Activated T-cell treated with anti-CD3 and anti-CD28 coated beads for 4 hours (primary cell): Measurements from ENCODE around the gene DNAJC11.
A peak's percentile ranks its signal among the peaks of the same experiment; 100 is the strongest.
"Not testable (repeated sequence)": the region's sequence is repeated elsewhere in the genome, so short reads cannot be mapped to it uniquely, and the experiment has no call there.

Experiments used
- DNase-seq: peaks from one replicate; pipeline ENCODE4 v3.0.0-alpha.2; 2020

DNAJC11 gene, protein sequence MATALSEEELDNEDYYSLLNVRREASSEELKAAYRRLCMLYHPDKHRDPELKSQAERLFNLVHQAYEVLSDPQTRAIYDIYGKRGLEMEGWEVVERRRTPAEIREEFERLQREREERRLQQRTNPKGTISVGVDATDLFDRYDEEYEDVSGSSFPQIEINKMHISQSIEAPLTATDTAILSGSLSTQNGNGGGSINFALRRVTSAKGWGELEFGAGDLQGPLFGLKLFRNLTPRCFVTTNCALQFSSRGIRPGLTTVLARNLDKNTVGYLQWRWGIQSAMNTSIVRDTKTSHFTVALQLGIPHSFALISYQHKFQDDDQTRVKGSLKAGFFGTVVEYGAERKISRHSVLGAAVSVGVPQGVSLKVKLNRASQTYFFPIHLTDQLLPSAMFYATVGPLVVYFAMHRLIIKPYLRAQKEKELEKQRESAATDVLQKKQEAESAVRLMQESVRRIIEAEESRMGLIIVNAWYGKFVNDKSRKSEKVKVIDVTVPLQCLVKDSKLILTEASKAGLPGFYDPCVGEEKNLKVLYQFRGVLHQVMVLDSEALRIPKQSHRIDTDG

GRCh38 chr1:6701437-6702153 is at the start of gene DNAJC11:
Gene DNAJC11 (minus strand): TSS chr1:6701816. CDS start chr1:6701800, 16 bp downstream.
- peak; percentile 84 for DNase-seq

- no peak for DNase-seq
Measured at GRCh38 chr1:6750490-6750889, 48.9 kb upstream of the DNAJC11 start.

DNA sequence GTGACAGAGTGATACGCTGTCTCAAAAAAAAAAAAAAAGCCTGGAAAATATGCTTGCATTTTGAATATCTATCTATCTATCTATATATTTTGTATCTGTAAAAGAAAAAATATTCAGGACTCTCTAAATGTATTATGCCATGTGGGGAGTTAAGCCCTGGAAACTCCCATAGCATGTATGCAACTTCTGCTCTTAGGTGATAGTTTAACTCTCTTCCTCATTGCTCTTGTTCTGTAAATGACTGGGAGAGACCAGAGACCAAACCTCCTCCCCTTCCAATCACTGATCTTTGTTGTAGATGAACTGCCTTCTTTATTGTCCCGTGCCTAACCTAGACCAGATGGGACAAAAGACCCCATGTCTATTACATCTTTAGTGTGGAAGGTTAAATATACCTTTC is 46.1 kb upstream of the DNAJC11 start:
- no peak for DNase-seq

- no peak for DNase-seq
Measured at GRCh38 chr1:6745073-6745472, 43.5 kb upstream of the DNAJC11 start.

DNA sequence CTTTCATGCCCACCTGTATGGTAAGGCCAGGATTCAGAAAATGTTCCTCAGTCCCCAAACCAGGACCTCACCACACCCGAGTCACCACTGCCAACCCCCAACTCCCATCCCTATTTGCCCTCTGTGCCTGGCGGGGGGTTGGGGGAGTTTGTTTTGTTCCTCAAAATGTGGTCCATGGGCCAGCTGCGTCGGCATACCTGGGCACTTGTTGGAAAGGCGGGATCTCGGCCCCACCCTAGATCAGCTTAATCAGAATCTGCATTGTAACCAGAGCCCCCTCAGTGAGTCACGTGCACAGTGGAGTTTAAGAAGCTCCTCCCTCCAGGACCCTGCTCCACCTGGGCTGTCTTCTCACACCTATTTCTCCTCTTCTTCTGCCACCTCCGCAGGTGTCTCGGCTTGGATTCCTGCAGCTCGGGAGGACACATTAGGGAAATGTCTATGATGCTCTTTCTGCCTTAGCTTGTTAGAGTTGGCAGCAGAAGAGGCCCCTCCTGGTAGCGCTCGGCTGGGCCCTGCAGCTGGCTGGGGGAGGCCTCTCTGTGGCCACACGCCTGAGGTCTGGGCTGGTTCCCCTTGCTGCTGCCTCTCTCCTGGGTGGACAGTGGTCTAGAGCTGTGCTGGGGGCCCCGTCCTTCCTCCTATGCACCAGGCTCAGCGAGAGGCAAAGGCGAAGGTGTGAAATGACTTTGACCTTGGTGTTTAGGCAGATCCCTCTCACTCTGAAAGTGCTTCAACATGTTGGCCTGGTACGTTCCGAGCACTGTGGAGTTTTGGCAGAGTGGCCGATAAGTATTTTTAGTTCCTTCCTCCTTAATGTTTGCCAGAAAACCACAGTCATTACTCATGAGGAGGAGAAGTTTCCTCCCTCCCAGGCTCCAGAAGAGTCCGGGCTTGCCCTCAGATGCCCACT is 41.8 kb upstream of the DNAJC11 start:
- DNase-seq: no peak

GRCh38 chr1:6742676-6743188 is 41.1 kb upstream of the DNAJC11 start:
- DNase-seq: not testable (repeated sequence)

DNA sequence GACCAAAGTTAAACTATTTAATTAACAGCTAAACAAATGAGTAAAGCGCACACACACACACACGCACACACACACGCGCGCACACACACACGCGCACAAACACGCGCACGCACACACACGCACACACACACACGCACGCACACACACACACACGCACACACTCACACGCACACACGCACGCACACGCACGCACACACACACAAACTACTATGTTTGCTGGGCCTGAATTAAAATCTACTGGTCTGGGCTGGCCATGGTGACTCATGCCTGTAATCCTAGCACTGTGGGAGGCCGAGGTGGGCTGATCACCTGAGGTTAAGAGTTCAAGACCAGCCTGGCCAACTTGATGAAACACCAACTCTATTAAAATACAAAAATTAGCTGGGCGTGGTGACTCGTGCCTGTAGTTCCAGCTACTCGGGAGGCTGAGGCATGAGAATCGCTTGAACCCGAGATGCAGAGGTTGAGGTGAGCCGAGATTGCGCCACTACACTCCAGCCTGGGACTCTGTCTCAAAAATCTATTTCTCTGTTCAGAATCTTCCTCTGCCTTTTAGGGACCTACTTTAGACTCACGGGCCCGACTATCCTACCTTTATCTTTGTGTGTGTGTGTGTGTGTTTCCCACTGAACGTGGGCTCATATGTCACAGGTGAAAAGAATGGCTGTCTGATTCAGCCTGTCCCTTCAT is 37.5 kb upstream of the DNAJC11 start:
- no peak for DNase-seq

GRCh38 chr1:6732942-6733341 is 31.3 kb upstream of the DNAJC11 start:
- DNase-seq: no peak

GRCh38 chr1:6731905-6732304 is 30.3 kb upstream of the DNAJC11 start:
- no peak for DNase-seq

- DNase-seq: no peak
Measured at GRCh38 chr1:6730880-6731279, 29.3 kb upstream of the DNAJC11 start.

- DNase-seq: no peak
Measured at GRCh38 chr1:6730473-6730872, 28.9 kb upstream of the DNAJC11 start.

- peak; percentile 48 for DNase-seq
Measured at GRCh38 chr1:6727535-6727934, 25.9 kb upstream of the DNAJC11 start.

GRCh38 chr1:6726253-6726652 is 24.6 kb upstream of the DNAJC11 start:
- no peak for DNase-seq

DNA sequence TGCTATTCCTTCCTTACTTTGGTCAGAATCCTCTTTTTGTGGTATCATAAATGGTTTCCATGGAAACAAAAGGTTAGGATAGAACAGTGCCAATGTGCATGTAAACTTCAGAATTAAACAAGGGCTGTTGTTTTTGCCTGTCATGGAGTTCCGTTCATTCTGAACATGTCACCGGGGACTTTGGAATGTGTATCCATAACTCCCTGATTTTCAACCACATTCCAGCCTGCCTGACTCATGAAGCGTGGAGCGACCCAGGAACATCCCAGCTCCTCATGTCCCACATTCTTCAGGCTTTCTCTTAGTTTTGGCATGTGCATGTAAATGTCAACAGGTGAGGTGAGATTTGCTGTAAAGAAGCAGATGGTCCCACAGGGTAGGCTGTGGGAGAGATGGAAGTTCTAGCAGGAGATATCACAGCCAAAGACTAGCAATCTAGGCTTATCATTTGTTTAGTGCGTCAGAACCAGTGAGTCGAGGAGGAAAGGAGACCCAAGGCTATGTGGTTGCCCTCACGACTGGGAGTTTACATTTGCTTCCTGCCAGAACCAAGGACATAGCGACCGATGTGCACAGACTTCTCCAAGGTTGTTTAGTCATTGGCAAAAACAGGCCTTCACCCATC is 23.0 kb upstream of the DNAJC11 start:
- no peak for DNase-seq

GRCh38 chr1:6723621-6724428 is 22.2 kb upstream of the DNAJC11 start:
- DNase-seq: no peak

DNA sequence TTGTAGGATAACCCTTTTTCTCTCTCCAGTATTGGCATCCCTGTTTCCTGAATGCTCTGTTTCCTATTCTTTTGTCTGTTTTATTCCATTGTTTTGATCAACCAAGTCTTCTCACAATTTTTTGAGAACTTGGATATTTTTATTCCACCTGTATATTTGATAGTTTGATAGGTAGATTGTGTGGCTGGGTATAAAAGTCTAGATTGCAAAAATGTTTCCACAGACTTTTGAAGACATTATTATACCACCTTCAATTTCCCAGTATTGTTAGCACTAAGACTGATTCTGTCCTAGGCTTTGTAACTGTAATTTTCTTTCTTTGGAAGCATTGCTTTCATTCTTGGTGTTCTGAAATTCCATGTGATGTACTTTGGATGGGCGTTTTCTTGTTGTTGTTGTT is 9.6 kb upstream of the DNAJC11 start:
- DNase-seq: no peak

DNA sequence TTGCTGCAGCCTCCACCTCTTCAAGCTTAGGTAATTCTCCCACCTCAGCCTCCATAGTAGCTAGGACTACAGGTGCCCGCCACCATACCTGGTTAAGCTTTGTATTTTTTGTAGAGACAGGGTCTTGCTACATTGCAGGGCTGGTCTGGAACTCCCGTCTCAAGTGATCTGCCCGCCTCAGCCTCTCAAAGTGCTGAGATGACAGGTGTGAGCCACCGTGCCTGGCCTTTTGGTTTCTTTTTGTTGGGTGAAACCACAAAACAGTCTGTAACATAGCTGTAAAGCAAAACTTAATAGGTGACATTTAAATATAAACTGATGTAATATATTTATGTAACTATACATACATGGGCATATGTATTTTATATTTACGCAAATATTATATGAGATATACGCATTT is 3.1 kb upstream of the DNAJC11 start:
- no peak for DNase-seq

DNA sequence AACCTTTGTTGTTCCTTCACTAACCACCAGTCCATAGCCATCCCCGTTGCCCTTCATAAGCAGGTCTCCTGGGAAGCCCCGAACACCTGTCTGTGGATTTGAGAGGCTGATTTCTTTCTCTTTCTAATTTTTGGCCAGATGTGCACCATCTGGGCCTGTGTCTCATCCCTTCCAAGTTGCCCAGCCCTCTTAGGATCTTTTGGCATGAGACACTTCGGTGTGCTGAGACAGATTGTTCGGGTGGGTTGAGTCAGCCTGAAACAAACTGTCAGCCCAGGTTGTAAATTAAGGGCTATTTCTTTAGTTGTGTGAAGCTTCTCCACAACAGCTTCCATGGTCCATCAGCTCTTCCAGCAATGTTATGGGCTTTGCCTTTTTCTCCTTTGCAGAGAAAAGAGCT is 1.4 kb upstream of the DNAJC11 start:
- DNase-seq: no peak

DNA sequence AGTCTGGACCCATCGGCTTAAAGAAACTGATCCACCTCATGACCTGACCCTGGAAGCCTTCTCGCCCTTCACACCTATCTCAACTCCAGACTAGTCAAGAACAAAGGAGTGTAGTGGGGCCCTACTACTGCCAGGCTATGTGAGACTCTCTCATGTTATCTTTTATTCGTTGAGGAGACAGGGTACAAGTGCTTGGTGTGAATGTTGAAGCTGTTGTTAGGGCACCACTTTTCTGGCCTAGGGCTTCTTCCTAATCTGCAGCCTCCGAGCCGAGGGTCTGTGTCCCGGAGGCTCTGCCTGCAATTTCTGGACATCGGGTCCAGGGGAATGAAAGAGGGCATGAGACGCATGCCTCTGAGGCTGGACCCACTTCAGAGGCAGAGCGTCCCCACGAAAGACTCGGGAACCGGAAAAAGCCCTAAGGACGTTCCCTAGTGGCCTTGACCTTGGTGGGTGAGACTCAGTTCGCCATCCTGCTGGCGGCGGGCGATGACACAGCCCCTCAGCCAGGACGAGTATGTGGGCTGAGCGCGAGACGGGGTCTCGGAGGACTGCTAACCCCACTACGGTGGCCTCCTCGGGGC is 671 bp downstream of the DNAJC11 start:
- DNase-seq: no peak

- DNase-seq: not testable (repeated sequence)
Measured at GRCh38 chr1:6699915-6700314, 1.7 kb downstream of the DNAJC11 start.
